Suprapubic skin (tissue), 2 donors: ENCODE measurements around the gene KRAS.

ENCODE experiments used
- EP300 ChIP-seq: sonication (generic); formaldehyde crosslinking; IDR thresholded peaks from one replicate; pipeline ENCODE4 v1.6.1; 2017; ENCODE audit warnings: antibody characterized with exemption
- POLR2A ChIP-seq, 2 donors: fragments of 450-650 bp; IDR thresholded peaks; one replicate each; pipeline ENCODE4 v1.6.1; 2017; ENCODE audit warnings: antibody characterized with exemption in 2 of 2, mild to moderate bottlenecking in 2 of 2, moderate library complexity in 2 of 2

- TF ChIP-seq EP300 (no peak), POLR2A (IDR thresholded peaks at IDR 0.05) (no peak)
These were observed 66.6 kb downstream of the KRAS start for GRCh38 chr12:25184132-25184531.
